GM23248 (cell line): ENCODE data around the gene MRPL27.

ENCODE experiments used
- EZH2 ChIP-seq: fragments of 200-600 bp; sonication (generic); IDR thresholded peaks from 2 replicates; pipeline ENCODE4 v1.6.1; 2018; ENCODE audit warnings: antibody characterized with exemption, mild to moderate bottlenecking; ENCODE audit not compliant: insufficient read depth, poor library complexity, severe bottlenecking
- EZH2phosphoT487 ChIP-seq: fragments of 200-600 bp; sonication (generic); IDR thresholded peaks from 2 replicates; pipeline ENCODE4 v1.6.1; 2018; ENCODE audit warnings: antibody characterized with exemption, moderate library complexity, mild to moderate bottlenecking, low read depth; ENCODE audit not compliant: insufficient read depth

DNA sequence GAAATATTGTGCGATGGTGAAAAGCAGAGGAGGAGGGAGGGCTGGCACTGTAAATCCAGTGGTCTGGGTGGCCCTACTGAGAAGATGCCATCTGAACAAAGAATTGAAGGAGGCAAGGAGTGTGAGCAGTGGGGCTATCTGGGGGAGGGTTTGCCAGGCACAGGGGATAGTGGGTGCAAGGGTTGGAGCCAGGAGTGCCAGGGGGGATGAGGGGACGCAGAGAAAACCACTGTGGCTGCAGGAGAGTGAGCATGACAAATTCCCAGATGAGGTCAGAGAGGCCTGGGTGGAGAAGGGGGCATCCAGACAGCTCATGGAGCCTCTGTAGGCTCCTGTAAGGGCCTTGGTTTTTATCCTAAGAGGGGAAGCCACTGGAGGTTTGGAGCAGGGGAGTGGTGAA is 22.3 kb downstream of the MRPL27 start:
- no peak for TF ChIP-seq EZH2
- TF ChIP-seq EZH2phosphoT487 = no peak
